ENCODE data around the gene PPP1R15A. TPM values are rescaled to one million over a fixed set of nuclear protein-coding genes. Genes with fewer than 3 reads are reported as not detected.
"Not testable (repeated sequence)": the region's sequence is repeated elsewhere in the genome, so short reads cannot be mapped to it uniquely, and the experiment has no call there.

Gene PPP1R15A
- total RNA-seq, 4 donors from 2014 or later, result 28.7 to 73.9 (median 39.8) TPM

- TF ChIP-seq CTCF (IDR thresholded peaks at IDR 0.05 in 4 of 5, conservative IDR thresholded peaks at IDR 0.05 in 1 of 5) (no peak), POLR2A (IDR thresholded peaks at IDR 0.05) (no peak)
- ATAC-seq (no peak), DNase-seq (no peak)
- Histone ChIP-seq H3K27me3 (no peaks in the 10 kb centered on the region), H3K4me3 (peak overlapping the region in 3 of 4 donors; percentile 20 to 35 (median 34)), H3K36me3 (no peaks in the 10 kb centered on the region), H3K9me3 (no peaks in the 10 kb centered on the region), H3K27ac (peak overlapping the region; percentile 72 to 83 (median 76)), H3K4me1 (peaks cover 12 to 24% of the 10 kb centered on the region in 2 donors)
- in situ Hi-C loops (cut with MboI; ENCODE audit: low sequenced_read_pairs in 4 of 4) (loop anchor here in 1 of 4 donors (25.0 kb wide), 1 partner anchor 95 kb away; the partner anchor contains the start of genes BAX and FTL), intact Hi-C loops (cut with DNase I; ENCODE audit: low total_unique reads) (no loop called here)
Observed at GRCh38 chr19:48867123-48867745, 5.0 kb upstream of the PPP1R15A start.

- TF ChIP-seq CTCF (IDR thresholded peaks at IDR 0.05 in 4 of 5, conservative IDR thresholded peaks at IDR 0.05 in 1 of 5) (no peak), POLR2A (IDR thresholded peaks at IDR 0.05) (no peak)
- Histone ChIP-seq H3K27ac (peak overlapping the region; percentile 72 to 83 (median 76)), H3K4me1 (peaks cover 12 to 21% of the 10 kb centered on the region in 2 donors), H3K4me3 (peak overlapping the region in 3 of 4 donors; percentile 20 to 35 (median 34)), H3K9me3 (no peaks in the 10 kb centered on the region), H3K36me3 (no peaks in the 10 kb centered on the region), H3K27me3 (no peaks in the 10 kb centered on the region)
- in situ Hi-C loops (cut with MboI; ENCODE audit: low sequenced_read_pairs in 4 of 4) (loop anchor here in 1 of 4 donors (25.0 kb wide), 1 partner anchor 95 kb away; the partner anchor contains the start of genes BAX and FTL), intact Hi-C loops (cut with DNase I; ENCODE audit: low total_unique reads) (no loop called here)
- ATAC-seq, result no peak
- DNase-seq, result no peak
Observed at GRCh38 chr19:48867746-48868113, 4.5 kb upstream of the PPP1R15A start.

- ATAC-seq (no peak), DNase-seq (peak in 1 of 2 donors; percentile 56)
- in situ Hi-C loops (cut with MboI; ENCODE audit: low sequenced_read_pairs in 4 of 4) (loop anchor here in 1 of 4 donors (25.0 kb wide), 1 partner anchor 94 kb away; the partner anchor contains the start of genes BAX and FTL), intact Hi-C loops (cut with DNase I; ENCODE audit: low total_unique reads) (no loop called here)
- peaks cover 0 to under 1% of the 10 kb centered on the region in 2 donors for H3K36me3 ChIP-seq
- peak within 1 kb of the TSS; percentile 8 to 35 (median 27) for H3K4me3 ChIP-seq
- no peaks in the 10 kb centered on the region for H3K9me3 ChIP-seq
- H3K4me1 ChIP-seq, result peaks cover 12 to 16% of the 10 kb centered on the region in 2 donors
- TF ChIP-seq CTCF (IDR thresholded peaks at IDR 0.05 in 4 of 5, conservative IDR thresholded peaks at IDR 0.05 in 1 of 5) (no peak), POLR2A (IDR thresholded peaks at IDR 0.05) (no peak)
- peak within 1 kb of the TSS; percentile 72 to 83 (median 76) for H3K27ac ChIP-seq
- H3K27me3 ChIP-seq, result no peaks in the 10 kb centered on the region
Observed at GRCh38 chr19:48868114-48868886, 3.9 kb upstream of the PPP1R15A start, which contains the start of gene PLEKHA4. Gene PLEKHA4 (minus strand): TSS chr19:48868617. CDS start chr19:48867620, 997 bp downstream.

- ATAC-seq (no peak), DNase-seq (no peak)
- in situ Hi-C loops (cut with MboI; ENCODE audit: low sequenced_read_pairs in 4 of 4) (loop anchor here in 2 of 4 donors (10.0 to 25.0 kb wide), 2 partner anchors 92 to 95 kb away; partner anchors contain the start of genes FTL (in 2 of the 2) and BAX (in 1 of the 2)), intact Hi-C loops (cut with DNase I; ENCODE audit: low total_unique reads) (loop anchor here (5.0 kb wide), 1 partner anchor 153 kb away; the partner anchor contains the start of gene MAMSTR)
- Histone ChIP-seq H3K27ac (no peak overlapping the region), H3K36me3 (peaks cover 0 to 18% of the 10 kb centered on the region in 2 donors), H3K4me1 (peaks cover 12 to 23% of the 10 kb centered on the region in 2 donors), H3K9me3 (no peaks in the 10 kb centered on the region), H3K27me3 (no peaks in the 10 kb centered on the region), H3K4me3 (no peak overlapping the region)
- no peak for TF ChIP-seq CTCF (IDR thresholded peaks at IDR 0.05 in 4 of 5, conservative IDR thresholded peaks at IDR 0.05 in 1 of 5)
- no peak for TF ChIP-seq POLR2A (IDR thresholded peaks at IDR 0.05)
Observed at GRCh38 chr19:48870048-48870447, 2.2 kb upstream of the PPP1R15A start.

GRCh38 chr19:48871471-48872181 lies 595 bp upstream of the PPP1R15A start:
- H3K27ac ChIP-seq, result peak overlapping the region; percentile 94 to 100 (median 99)
- not testable (repeated sequence) for ATAC-seq, H3K27me3 ChIP-seq, DNase-seq, H3K9me3 ChIP-seq
- intact Hi-C loops (cut with DNase I; ENCODE audit: low total_unique reads) (loop anchor here (1.0 to 5.0 kb wide), 5 partner anchors 29 to 237 kb away; partner anchors contain the start of genes BCAT2, FTL, MAMSTR and NUCB1), in situ Hi-C loops (cut with MboI; ENCODE audit: low sequenced_read_pairs in 4 of 4) (loop anchor here in 2 of 4 donors (10.0 to 25.0 kb wide), 2 partner anchors 91 to 93 kb away; partner anchors contain the start of genes FTL (in 2 of the 2) and BAX (in 1 of the 2))
- peaks cover 26 to 35% of the 10 kb centered on the region in 2 donors for H3K4me1 ChIP-seq
- peak overlapping the region in 3 of 4 donors; percentile 30 to 100 (median 85) for H3K4me3 ChIP-seq
- H3K36me3 ChIP-seq, result peaks cover 0 to 34% of the 10 kb centered on the region in 2 donors

Measured in gastrocnemius medialis (tissue), 4 donors.